BLaER1 (cell line): ENCODE results near the gene HOXA13.
A peak's percentile ranks its signal among the peaks of the same experiment; 100 is the strongest.

ENCODE experiments used
- H3K27ac ChIP-seq: shearing (Covaris generic); formaldehyde crosslinking; 2 replicates; pipeline ENCODE4 v1.8.1; 2022
- H3K27me3 ChIP-seq: shearing (Covaris generic); formaldehyde crosslinking; 2 replicates; pipeline ENCODE4 v1.8.1; 2022
- H3K36me3 ChIP-seq: shearing (Covaris generic); formaldehyde crosslinking; 2 replicates; pipeline ENCODE4 v1.8.1; 2022
- H3K4me1 ChIP-seq: shearing (Covaris generic); formaldehyde crosslinking; 2 replicates; pipeline ENCODE4 v1.8.1; 2022
- H3K4me2 ChIP-seq: shearing (Covaris generic); formaldehyde crosslinking; 2 replicates; pipeline ENCODE4 v1.8.1; 2022
- H3K4me3 ChIP-seq: shearing (Covaris generic); formaldehyde crosslinking; 2 replicates; pipeline ENCODE4 v1.8.1; 2022
- H3K9ac ChIP-seq: shearing (Covaris generic); formaldehyde crosslinking; 2 replicates; pipeline ENCODE4 v1.8.1; 2022
- H3K9me3 ChIP-seq: shearing (Covaris generic); formaldehyde crosslinking; 2 replicates; pipeline ENCODE4 v1.8.1; 2022
- H4K20me1 ChIP-seq: shearing (Covaris generic); formaldehyde crosslinking; 2 replicates; pipeline ENCODE4 v1.8.1; 2022
- Cebpa-rat ChIP-seq: shearing (Covaris generic); IDR thresholded peaks from 2 replicates; pipeline ENCODE4 v1.8.1; 2022

HOXA13 gene

GRCh38 chr7:27199849-27200760 is at the start of gene HOXA13:
Gene HOXA13 (minus strand): TSS chr7:27200091. CDS start chr7:27200077, 14 bp downstream.
- Histone ChIP-seq H3K27ac (no peak within 1 kb of the TSS), H3K36me3 (no peaks in the 10 kb centered on the region), H3K9ac (no peak within 1 kb of the TSS), H3K4me1 (peaks cover 28% of the 10 kb centered on the region), H3K4me3 (peak within 1 kb of the TSS; percentile 67), H3K4me2 (peak within 1 kb of the TSS; percentile 93), H3K27me3 (peaks cover 100% of the 10 kb centered on the region), H3K9me3 (peaks cover under 1% of the 10 kb centered on the region; the same call in 1 of the 2 replicates), H4K20me1 (peaks cover 97% of the 10 kb centered on the region)
- TF ChIP-seq Cebpa-rat, result no peak

- Histone ChIP-seq H3K27ac (no peak overlapping the region), H3K36me3 (no peaks in the 10 kb centered on the region), H3K9ac (no peak overlapping the region), H3K4me3 (no peak overlapping the region), H4K20me1 (no peaks in the 10 kb centered on the region), H3K27me3 (peaks cover 78% of the 10 kb centered on the region), H3K4me1 (no peaks in the 10 kb centered on the region; the same call in 1 of the 2 replicates), H3K9me3 (peaks cover 74% of the 10 kb centered on the region), H3K4me2 (0 out of 2 replicates have a peak overlapping the region, but pooled peaks have one; percentile 5)
- TF ChIP-seq Cebpa-rat, result no peak
Measured at GRCh38 chr7:27248911-27249723, 49.2 kb upstream of the HOXA13 start.

- H3K27me3 ChIP-seq, result peaks cover 85% of the 10 kb centered on the region
- H3K4me3 ChIP-seq, result no peak overlapping the region
- H4K20me1 ChIP-seq, result no peaks in the 10 kb centered on the region
- no peaks in the 10 kb centered on the region; the same call in 1 of the 2 replicates for H3K4me1 ChIP-seq
- H3K9me3 ChIP-seq, result peaks cover 81% of the 10 kb centered on the region
- no peak for TF ChIP-seq Cebpa-rat
- H3K4me2 ChIP-seq, result no peak overlapping the region
- no peak overlapping the region for H3K9ac ChIP-seq
- H3K27ac ChIP-seq, result no peak overlapping the region
- H3K36me3 ChIP-seq, result no peaks in the 10 kb centered on the region
Measured at GRCh38 chr7:27248427-27248806, 48.5 kb upstream of the HOXA13 start.

GRCh38 chr7:27247452-27248426 is 47.8 kb upstream of the HOXA13 start:
- Histone ChIP-seq H3K4me1 (no peaks in the 10 kb centered on the region; the same call in 1 of the 2 replicates), H3K9ac (no peak overlapping the region), H3K27me3 (peaks cover 92% of the 10 kb centered on the region), H4K20me1 (no peaks in the 10 kb centered on the region), H3K9me3 (peaks cover 88% of the 10 kb centered on the region), H3K4me3 (no peak overlapping the region), H3K27ac (no peak overlapping the region), H3K4me2 (no peak overlapping the region), H3K36me3 (no peaks in the 10 kb centered on the region)
- no peak for TF ChIP-seq Cebpa-rat

GRCh38 chr7:27247000-27247399 is 47.1 kb upstream of the HOXA13 start:
- Histone ChIP-seq H3K4me3 (no peak overlapping the region), H3K27me3 (peaks cover 99% of the 10 kb centered on the region), H3K36me3 (no peaks in the 10 kb centered on the region), H3K4me2 (no peak overlapping the region), H4K20me1 (no peaks in the 10 kb centered on the region), H3K27ac (no peak overlapping the region), H3K9me3 (peaks cover 91% of the 10 kb centered on the region), H3K9ac (no peak overlapping the region), H3K4me1 (no peaks in the 10 kb centered on the region; the same call in 1 of the 2 replicates)
- no peak for TF ChIP-seq Cebpa-rat

- H3K4me2 ChIP-seq, result no peak overlapping the region
- no peak for TF ChIP-seq Cebpa-rat
- no peak overlapping the region for H3K4me3 ChIP-seq
- peaks cover 91% of the 10 kb centered on the region for H3K9me3 ChIP-seq
- H4K20me1 ChIP-seq, result no peaks in the 10 kb centered on the region
- no peak overlapping the region for H3K27ac ChIP-seq
- H3K27me3 ChIP-seq, result peaks cover 100% of the 10 kb centered on the region
- no peak overlapping the region for H3K9ac ChIP-seq
- H3K4me1 ChIP-seq, result no peaks in the 10 kb centered on the region; the same call in 1 of the 2 replicates
- H3K36me3 ChIP-seq, result no peaks in the 10 kb centered on the region
Measured at GRCh38 chr7:27245798-27246691, 46.2 kb upstream of the HOXA13 start.

GRCh38 chr7:27245124-27245797 is 45.4 kb upstream of the HOXA13 start:
- H3K36me3 ChIP-seq, result no peaks in the 10 kb centered on the region
- no peak overlapping the region for H3K9ac ChIP-seq
- no peak for TF ChIP-seq Cebpa-rat
- no peak overlapping the region for H3K4me2 ChIP-seq
- H3K4me1 ChIP-seq, result no peaks in the 10 kb centered on the region; the same call in 1 of the 2 replicates
- peaks cover 89% of the 10 kb centered on the region for H3K9me3 ChIP-seq
- no peaks in the 10 kb centered on the region for H4K20me1 ChIP-seq
- peaks cover 100% of the 10 kb centered on the region for H3K27me3 ChIP-seq
- H3K27ac ChIP-seq, result no peak overlapping the region
- no peak overlapping the region for H3K4me3 ChIP-seq
